Epithelial cell of esophagus (primary cell): ENCODE data around the gene PPP1R3G.
A peak's percentile ranks its signal among the peaks of the same experiment; 100 is the strongest.

Experiments
- DNase-seq: peaks from one replicate; pipeline ENCODE4 v3.0.0; 2010; ENCODE audit warnings: low read depth
- H3K4me3 ChIP-seq: 2 replicates; pipeline ENCODE4 v1.5.1; 2011; ENCODE audit warnings: mild to moderate bottlenecking, low read length, control low read depth
- TF ChIP-seq, protein P1 (sequence below): IDR thresholded peaks from 2 replicates; pipeline ENCODE4 v1.5.1; 2011; ENCODE audit warnings: low read depth, mild to moderate bottlenecking, low read length, control low read depth, inconsistent platforms; ENCODE audit not compliant: insufficient read depth; ENCODE audit errors: missing control alignments

The PPP1R3G gene

DNA sequence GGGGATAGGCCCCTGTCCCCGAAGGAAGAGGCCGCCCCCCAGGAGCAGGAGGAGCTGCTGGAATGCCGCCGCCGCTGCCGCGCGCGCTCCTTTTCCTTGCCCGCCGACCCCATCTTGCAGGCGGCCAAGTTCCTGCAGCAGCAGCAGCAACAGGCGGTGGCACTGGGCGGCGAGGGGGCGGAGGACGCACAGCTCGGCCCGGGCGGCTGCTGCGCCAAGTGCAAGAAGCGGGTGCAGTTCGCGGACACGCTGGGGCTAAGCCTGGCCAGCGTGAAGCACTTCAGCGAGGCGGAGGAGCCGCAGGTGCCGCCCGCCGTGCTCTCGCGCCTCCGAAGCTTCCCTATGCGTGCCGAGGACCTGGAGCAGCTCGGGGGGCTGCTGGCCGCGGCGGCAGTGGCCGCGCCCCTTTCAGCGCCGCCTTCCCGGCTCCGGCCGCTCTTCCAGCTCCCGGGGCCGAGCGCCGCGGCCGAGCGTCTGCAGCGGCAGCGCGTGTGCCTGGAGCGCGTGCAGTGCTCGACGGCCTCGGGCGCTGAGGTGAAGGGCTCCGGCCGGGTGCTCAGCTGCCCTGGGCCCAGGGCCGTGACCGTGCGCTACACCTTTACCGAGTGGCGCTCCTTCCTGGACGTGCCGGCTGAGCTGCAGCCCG, 630 bp downstream of the PPP1R3G start:
- DNase-seq = peak; percentile 42
- H3K4me3 ChIP-seq = peak overlapping the region; percentile 45
- TF ChIP-seq, protein P1, sequence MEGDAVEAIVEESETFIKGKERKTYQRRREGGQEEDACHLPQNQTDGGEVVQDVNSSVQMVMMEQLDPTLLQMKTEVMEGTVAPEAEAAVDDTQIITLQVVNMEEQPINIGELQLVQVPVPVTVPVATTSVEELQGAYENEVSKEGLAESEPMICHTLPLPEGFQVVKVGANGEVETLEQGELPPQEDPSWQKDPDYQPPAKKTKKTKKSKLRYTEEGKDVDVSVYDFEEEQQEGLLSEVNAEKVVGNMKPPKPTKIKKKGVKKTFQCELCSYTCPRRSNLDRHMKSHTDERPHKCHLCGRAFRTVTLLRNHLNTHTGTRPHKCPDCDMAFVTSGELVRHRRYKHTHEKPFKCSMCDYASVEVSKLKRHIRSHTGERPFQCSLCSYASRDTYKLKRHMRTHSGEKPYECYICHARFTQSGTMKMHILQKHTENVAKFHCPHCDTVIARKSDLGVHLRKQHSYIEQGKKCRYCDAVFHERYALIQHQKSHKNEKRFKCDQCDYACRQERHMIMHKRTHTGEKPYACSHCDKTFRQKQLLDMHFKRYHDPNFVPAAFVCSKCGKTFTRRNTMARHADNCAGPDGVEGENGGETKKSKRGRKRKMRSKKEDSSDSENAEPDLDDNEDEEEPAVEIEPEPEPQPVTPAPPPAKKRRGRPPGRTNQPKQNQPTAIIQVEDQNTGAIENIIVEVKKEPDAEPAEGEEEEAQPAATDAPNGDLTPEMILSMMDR = no peak

DNA sequence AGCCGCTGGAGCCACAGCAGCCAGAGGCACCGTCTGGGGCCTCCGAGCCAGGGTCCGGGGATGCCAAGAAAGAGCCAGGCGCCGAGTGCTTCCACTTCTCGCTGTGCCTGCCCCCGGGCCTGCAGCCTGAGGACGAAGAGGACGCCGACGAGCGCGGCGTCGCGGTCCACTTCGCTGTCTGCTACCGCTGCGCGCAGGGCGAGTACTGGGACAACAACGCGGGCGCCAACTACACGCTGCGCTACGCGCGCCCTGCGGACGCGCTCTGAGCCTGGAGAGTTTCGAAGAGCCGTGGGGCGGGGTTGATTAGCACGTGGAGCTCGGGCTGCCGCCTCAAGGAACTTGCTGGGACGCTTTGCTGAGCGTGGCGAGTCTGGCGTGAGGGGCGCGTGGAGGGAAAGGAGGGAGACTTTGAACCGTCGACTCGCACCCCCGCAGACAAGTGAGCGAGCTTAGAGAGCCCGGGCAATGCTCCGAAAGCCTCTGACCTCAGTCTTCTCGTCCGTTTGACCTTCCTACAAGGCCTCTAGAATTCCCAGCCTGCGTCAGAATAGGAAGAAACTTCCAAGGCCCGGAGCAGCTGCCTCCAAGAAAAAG, 1.3 kb downstream of the PPP1R3G start:
- TF ChIP-seq, protein P1 = no peak
- DNase-seq = no peak
- no peak overlapping the region for H3K4me3 ChIP-seq

DNA sequence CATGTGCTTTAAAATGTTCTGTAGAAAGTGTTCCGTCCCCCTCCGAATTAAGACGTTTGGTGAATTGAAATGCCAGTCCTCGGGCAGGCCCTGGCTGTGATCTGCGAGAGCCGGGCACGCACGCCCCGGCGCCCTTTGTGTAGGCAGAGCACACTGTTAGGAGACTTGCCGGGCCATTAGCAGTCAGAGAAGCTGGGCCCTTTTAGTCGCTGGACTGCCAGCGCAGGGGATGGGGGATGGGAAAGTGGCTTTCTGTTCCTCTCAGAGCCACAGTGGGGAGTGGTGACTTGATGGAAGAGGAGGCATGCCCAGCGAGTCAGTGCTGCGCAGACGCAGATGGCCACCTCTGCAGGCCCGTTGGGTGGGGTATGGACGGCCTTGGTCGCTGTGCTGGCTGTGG, 2.2 kb downstream of the PPP1R3G start:
- DNase-seq = no peak
- TF ChIP-seq, protein P1 = no peak
- no peak overlapping the region for H3K4me3 ChIP-seq

DNA sequence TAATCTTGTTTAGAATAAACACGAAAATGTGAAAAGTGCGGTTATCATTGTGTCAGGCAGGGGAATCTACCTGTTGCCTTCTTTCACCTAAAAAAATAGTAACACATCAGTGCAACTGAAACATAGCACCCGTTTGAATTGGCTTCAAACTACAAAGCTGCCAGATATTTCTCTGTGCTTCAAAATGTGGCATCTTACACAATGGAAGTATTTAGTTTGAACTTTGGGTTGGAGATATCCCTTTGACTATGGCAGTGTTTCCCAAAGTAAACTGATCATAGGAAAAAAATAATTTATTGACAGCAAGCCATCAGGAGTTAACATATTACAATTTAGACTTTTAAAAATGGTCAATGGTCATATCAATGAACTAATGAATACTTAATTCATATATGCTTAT, 3.6 kb downstream of the PPP1R3G start:
- no peak overlapping the region for H3K4me3 ChIP-seq
- TF ChIP-seq, protein P1 = no peak
- no peak for DNase-seq

DNA sequence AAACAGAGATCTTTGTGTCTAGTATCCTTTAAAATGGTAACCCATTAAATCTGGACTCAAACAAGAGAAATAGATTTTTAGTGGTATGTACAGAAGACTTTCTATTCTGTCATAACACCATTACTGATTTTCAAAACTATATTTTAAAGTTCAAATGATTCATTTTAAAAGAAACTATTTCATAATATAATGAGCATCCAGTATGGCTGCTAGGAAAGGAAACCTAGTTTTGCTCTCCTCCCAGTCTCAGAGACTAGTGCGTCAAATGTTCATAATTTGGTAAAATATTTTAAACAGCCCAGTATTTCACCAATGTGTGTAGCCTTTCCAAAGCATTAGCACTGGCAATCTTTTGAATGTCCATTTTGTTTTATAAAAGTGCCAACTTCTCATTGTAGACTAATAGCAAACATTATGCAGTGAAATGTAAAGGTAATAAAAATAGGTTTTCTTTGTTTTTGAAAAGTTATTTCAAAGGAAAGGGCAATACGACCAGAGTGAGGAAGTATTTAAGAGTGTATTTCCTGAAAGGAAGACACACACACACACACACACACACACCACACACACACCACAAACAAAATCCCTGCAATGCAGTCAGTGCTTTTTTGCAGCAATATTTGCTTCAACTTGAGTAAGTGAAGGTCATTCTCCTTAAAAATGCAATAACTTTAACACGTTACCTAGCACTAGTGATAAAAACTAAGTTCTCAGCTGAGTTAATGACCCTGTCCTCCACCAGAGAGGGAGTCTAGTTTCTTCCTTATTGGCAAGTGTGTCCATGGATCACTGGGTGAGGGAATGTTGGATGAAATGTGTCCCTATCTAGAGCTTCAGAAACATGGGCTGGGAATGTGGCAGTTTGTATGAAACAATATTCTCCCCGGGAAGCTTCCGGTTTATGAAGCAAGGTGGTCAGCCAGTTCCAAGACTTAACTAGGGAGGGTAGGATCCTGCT, 4.6 kb downstream of the PPP1R3G start:
- TF ChIP-seq, protein P1 = no peak
- H3K4me3 ChIP-seq = no peak overlapping the region
- no peak for DNase-seq

DNA sequence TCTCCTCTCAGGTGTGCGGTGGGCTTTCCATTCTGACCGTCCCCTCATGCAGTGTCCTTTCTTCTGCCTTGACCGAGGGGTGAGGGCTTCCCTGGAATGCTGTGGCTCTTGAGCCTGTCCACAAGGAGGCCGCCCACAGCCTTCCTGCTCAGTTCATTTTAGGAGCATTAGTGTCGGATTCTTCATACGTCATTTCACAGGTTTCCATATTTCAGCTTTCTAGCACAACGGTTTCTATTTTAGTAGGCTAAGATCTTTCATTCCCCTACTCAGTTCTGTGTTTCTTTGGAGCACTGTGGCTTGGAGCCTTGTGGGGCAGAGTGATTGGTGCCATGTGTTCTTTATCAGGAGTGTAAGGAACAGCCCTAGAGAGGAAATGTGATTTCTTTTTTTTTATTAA, 5.5 kb downstream of the PPP1R3G start:
- no peak overlapping the region for H3K4me3 ChIP-seq
- no peak for DNase-seq
- TF ChIP-seq, protein P1 = no peak
